Liver (tissue), 9 donors: ENCODE data around the gene MAN2B2. TPM values are rescaled to one million over a fixed set of nuclear protein-coding genes. Genes with fewer than 3 reads are reported as not detected.

Experiments
- DNase-seq: peaks from one replicate; pipeline ENCODE4 v3.0.0-alpha.2; 2017; ENCODE audit warnings: low spot score
- H3K27ac ChIP-seq, 2 donors: one replicate each; pipeline ENCODE4 v1.7.0; 2013; ENCODE audit warnings: inconsistent platforms in 2 of 2, low read length in 2 of 2, control low read depth in 1 of 2, low read depth in 1 of 2, mild to moderate bottlenecking in 1 of 2
- H3K27me3 ChIP-seq, 4 donors: one replicate each; pipeline versions ENCODE4 v1.6.1 to v1.7.0; 2013; ENCODE audit warnings: low read length in 3 of 4, inconsistent platforms in 1 of 4, mild to moderate bottlenecking in 1 of 4, moderate library complexity in 1 of 4; ENCODE audit not compliant: control insufficient read depth in 4 of 4, insufficient read depth in 4 of 4
- H3K36me3 ChIP-seq, 4 donors: one replicate each; pipeline versions ENCODE4 v1.6.1 to v1.7.0; 2013; ENCODE audit warnings: low read length in 3 of 4, mild to moderate bottlenecking in 3 of 4, low read depth in 1 of 4, moderate library complexity in 1 of 4; ENCODE audit not compliant: control insufficient read depth in 4 of 4, insufficient read depth in 3 of 4
- H3K4me1 ChIP-seq, 4 donors: one replicate each; pipeline versions ENCODE4 v1.6.1 to v1.7.0; 2013; ENCODE audit warnings: low read length in 3 of 4, mild to moderate bottlenecking in 3 of 4, moderate library complexity in 1 of 4; ENCODE audit not compliant: control insufficient read depth in 4 of 4, insufficient read depth in 4 of 4
- H3K4me3 ChIP-seq, 3 donors: one replicate each; pipeline versions ENCODE4 v1.6.1 to v1.7.0; 2013; ENCODE audit warnings: low read length in 3 of 3, control low read depth in 1 of 3, low read depth in 1 of 3, mild to moderate bottlenecking in 1 of 3
- H3K9ac ChIP-seq, 2 donors: one replicate each; pipeline ENCODE4 v1.7.0; 2013; ENCODE audit warnings: low read length in 2 of 2, mild to moderate bottlenecking in 2 of 2, moderate library complexity in 2 of 2, control low read depth in 1 of 2, low read depth in 1 of 2
- H3K9me3 ChIP-seq, 4 donors: one replicate each; pipeline versions ENCODE4 v1.6.1 to v1.7.0; 2013; ENCODE audit warnings: low read length in 3 of 4; ENCODE audit not compliant: control insufficient read depth in 4 of 4
- ATF3 ChIP-seq: IDR thresholded peaks from 2 replicates; pipeline ENCODE4 v1.6.1; 2016; ENCODE audit warnings: antibody characterized with exemption
- CTCF ChIP-seq: fragments of 150-350 bp; IDR thresholded peaks from 2 replicates; pipeline ENCODE4 v1.5.1; 2017; ENCODE audit warnings: improper control_type of control experiment, low read depth, low read length; ENCODE audit not compliant: missing input control
- HNF4G ChIP-seq: IDR thresholded peaks from 2 replicates; pipeline ENCODE4 v1.6.1; 2016; ENCODE audit warnings: antibody characterized with exemption
- JUND ChIP-seq, 2 donors: IDR thresholded peaks; 2 replicates each; pipeline ENCODE4 v1.6.1; 2016; ENCODE audit warnings: antibody characterized with exemption in 2 of 2
- MAX ChIP-seq: IDR thresholded peaks from 2 replicates; pipeline ENCODE4 v1.6.1; 2016; ENCODE audit warnings: antibody characterized with exemption
- RAD21 ChIP-seq, 2 donors: IDR thresholded peaks; 2 replicates each; pipeline ENCODE4 v1.6.1; 2016; ENCODE audit warnings: antibody characterized with exemption in 2 of 2, mild to moderate bottlenecking in 2 of 2
- SP1 ChIP-seq: IDR thresholded peaks from 2 replicates; pipeline ENCODE4 v1.6.1; 2018; ENCODE audit warnings: antibody characterized with exemption, mild to moderate bottlenecking
- TAF1 ChIP-seq: conservative IDR thresholded peaks from 2 replicates; pipeline ENCODE4 v1.6.1; 2016; ENCODE audit warnings: antibody characterized with exemption, mild to moderate bottlenecking
- YY1 ChIP-seq: IDR thresholded peaks from 2 replicates; pipeline ENCODE4 v1.6.1; 2016; ENCODE audit warnings: antibody characterized with exemption, mild to moderate bottlenecking
- ZBTB33 ChIP-seq: IDR thresholded peaks from 2 replicates; pipeline ENCODE4 v1.6.1; 2016; ENCODE audit warnings: antibody characterized with exemption
- WGBS: extraction: QIAGEN DNeasy Blood & Tissue Kit; methylation state at CpG from one replicate; pipeline ENCODE4 v1.1.7; 2013; 5-methylcytosine and 5-hydroxymethylcytosine counted together
- polyA plus RNA-seq, 2 donors: library from polyadenylated mRNA; stranded (reverse) in 1 of 2; unstranded in 1 of 2; fragments of 200-250 nt in 1 of 2; fragments of >200 nt in 1 of 2; fragmentation: Nextera tagmentation in 1 of 2; extraction: Ambion mirVana in 1 of 2; gene quantifications; one replicate each; pipeline versions ENCODE4 v1.2.1 to v1.2.3, GENCODE V29; 2013 to 2015
- total RNA-seq, 2 donors: library from RNA; depleted of rRNA; stranded (reverse); fragments of >200 nt; gene quantifications; one replicate each; pipeline ENCODE4 v1.2.3, GENCODE V29; 2014
- donor health status: healthy.
- donor health status: healthy.
- donor health status: healthy.
- donor health status: healthy.
- donor health status: healthy.

The MAN2B2 gene
- total and polyA plus RNA-seq, 4 donors, result 14.7 to 29.7 (median 22.5) TPM

- no peak for TF ChIP-seq ZBTB33
- no peak for TF ChIP-seq HNF4G
- TF ChIP-seq YY1, result no peak
- TF ChIP-seq TAF1, result no peak
- TF ChIP-seq ATF3, result no peak
- TF ChIP-seq RAD21 (IDR thresholded peaks at IDR 0.05), result peak in 1 of 2 donors; percentile 34
- DNase-seq, result no peak
- Histone ChIP-seq H3K4me1 (no peaks in the 10 kb centered on the region), H3K4me3 (no peak overlapping the region), H3K9me3 (peaks cover 0 to 3% (median 2%) of the 10 kb centered on the region in 4 donors), H3K9ac (no peak overlapping the region), H3K27ac (no peak overlapping the region), H3K36me3 (no peaks in the 10 kb centered on the region), H3K27me3 (peaks cover 0 to 7% (median 2%) of the 10 kb centered on the region in 4 donors)
- WGBS, result 62% methylated on average over 8 of the region's 8 CpGs
Observed at GRCh38 chr4:6548201-6548881, 26.6 kb upstream of the MAN2B2 start.

- peaks cover 0 to 7% (median 2%) of the 10 kb centered on the region in 4 donors for H3K27me3 ChIP-seq
- no peaks in the 10 kb centered on the region for H3K4me1 ChIP-seq
- TF ChIP-seq ATF3 (no peak), JUND (IDR thresholded peaks at IDR 0.05) (no peak), RAD21 (IDR thresholded peaks at IDR 0.05) (no peak), CTCF (no peak), SP1 (no peak), ZBTB33 (no peak), TAF1 (no peak), MAX (no peak)
- H3K9me3 ChIP-seq, result peaks cover 0 to 3% (median 2%) of the 10 kb centered on the region in 4 donors
- no peaks in the 10 kb centered on the region for H3K36me3 ChIP-seq
- H3K27ac ChIP-seq, result no peak overlapping the region
- DNase-seq, result no peak
- whole genome bisulfite sequencing, result 50% methylated on average over 4 of the region's 4 CpGs
- H3K9ac ChIP-seq, result no peak overlapping the region
- no peak overlapping the region for H3K4me3 ChIP-seq
Observed at GRCh38 chr4:6548882-6549230, 26.1 kb upstream of the MAN2B2 start.
